SU-DHL-6 (cell line): ENCODE results near the gene STIP1.

ENCODE experiments used
- CTCF ChIP-seq: fragments of 200-600 bp; sonication (generic); IDR thresholded peaks from one replicate; pipeline ENCODE4 v1.5.1; 2017; ENCODE audit warnings: antibody characterized with exemption, mild to moderate bottlenecking, low read length, moderate library complexity; ENCODE audit not compliant: insufficient read depth, poor library complexity, severe bottlenecking
- EZH2phosphoT487 ChIP-seq: fragments of 200-600 bp; sonication (generic), shearing (Covaris generic); conservative IDR thresholded peaks from 2 replicates; pipeline ENCODE4 v1.6.1; 2018; ENCODE audit warnings: mild to moderate bottlenecking, antibody characterized with exemption, low read length, moderate library complexity, mixed read lengths

DNA sequence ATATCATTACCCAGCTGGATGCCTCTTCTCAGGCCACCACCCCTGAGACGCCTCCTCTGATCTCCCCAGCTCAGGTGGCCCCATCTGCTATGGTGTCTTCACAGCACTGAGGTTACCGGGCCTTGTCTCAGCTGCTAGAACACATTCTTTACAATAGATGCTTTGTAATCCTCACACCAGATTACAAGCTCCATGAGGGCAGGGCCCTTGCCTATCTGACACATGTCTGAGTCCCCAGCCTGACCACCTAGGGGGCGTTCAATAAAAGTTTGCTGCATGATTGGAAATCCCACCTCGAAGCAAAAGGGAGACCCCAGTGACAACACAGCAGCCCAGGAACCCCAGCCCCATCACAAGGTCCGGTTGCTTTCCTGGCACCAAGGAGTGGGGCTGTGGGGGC lies 22.0 kb upstream of the STIP1 start:
- TF ChIP-seq CTCF (no peak), EZH2phosphoT487 (no peak)
